H1 (cell line): Measurements from ENCODE around the gene MACROD1. TPM values are rescaled to one million over a fixed set of nuclear protein-coding genes. Genes with fewer than 3 reads are reported as not detected.

ENCODE experiments used
- CTCF ChIA-PET: fragments of 300-600 bp; sonication (Branson Sonifier 250); formaldehyde crosslinking; loops from one replicate; lab custom pipeline; 2021; ENCODE audit not compliant: partially characterized antibody; lab: Charles Lee
- POLR2A ChIA-PET: fragments of 300-600 bp; sonication (Branson Sonifier 250); formaldehyde crosslinking; loops from one replicate; lab custom pipeline; 2021; ENCODE audit warnings: inconsistent platforms; ENCODE audit not compliant: partially characterized antibody; lab: Charles Lee
- DNase-seq, 2 experiments: peaks; one replicate each; pipeline versions ENCODE4 v3.0.0 to v3.0.0-alpha.2; 2010 to 2022; ENCODE audit warnings: low spot score in 2 of 2, low read depth in 1 of 2, mixed read lengths in 1 of 2
- FAIRE-seq: peaks from 2 replicates; lab custom pipeline; 2011; peaks lifted over from hg19 to GRCh38; lab: Jason Lieb, UNC
- H2AFZ ChIP-seq: 2 replicates; pipeline ENCODE4 v1.8.1; 2012; ENCODE audit warnings: low read length, inconsistent platforms
- H2AK5ac ChIP-seq: 2 replicates; pipeline ENCODE4 v1.6.1; 2013; ENCODE audit warnings: low read depth, low read length
- H2BK120ac ChIP-seq: replicated peaks from 2 replicates; pipeline ENCODE3; 2013; ENCODE audit warnings: low read depth, low read length, inconsistent platforms
- H2BK12ac ChIP-seq: 2 replicates; pipeline ENCODE4 v1.6.1; 2013; ENCODE audit warnings: low read depth, low read length
- H2BK15ac ChIP-seq: 2 replicates; pipeline ENCODE4 v1.6.1; 2013; ENCODE audit warnings: low read length
- H2BK20ac ChIP-seq: 2 replicates; pipeline ENCODE4 v1.6.1; 2013; ENCODE audit warnings: low read length
- H2BK5ac ChIP-seq: 2 replicates; pipeline ENCODE4 v1.6.1; 2013; ENCODE audit warnings: low read depth, low read length
- H3K14ac ChIP-seq: 2 replicates; pipeline ENCODE4 v1.6.1; 2013; ENCODE audit warnings: inconsistent platforms; ENCODE audit not compliant: insufficient read length
- H3K18ac ChIP-seq: 2 replicates; pipeline ENCODE4 v1.6.1; 2013; ENCODE audit warnings: low read length; ENCODE audit errors: extremely low read depth
- H3K23ac ChIP-seq: 2 replicates; pipeline ENCODE4 v1.6.1; 2013; ENCODE audit warnings: inconsistent platforms; ENCODE audit not compliant: insufficient read length
- H3K23me2 ChIP-seq: 2 replicates; pipeline ENCODE4 v1.6.1; 2013; ENCODE audit warnings: low read depth, low read length
- H3K27ac ChIP-seq: 2 replicates; pipeline ENCODE4 v1.6.1; 2011; ENCODE audit warnings: low read depth, low read length, inconsistent platforms
- H3K27me3 ChIP-seq, 4 experiments: replicated peaks in 1 of 4; 1 replicate in 1 of 4; 2 replicates in 3 of 4; pipeline versions ENCODE4 v1.6.1 to v1.8.1; 2011 to 2013; ENCODE audit warnings: low read length in 3 of 4, mild to moderate bottlenecking in 3 of 4, inconsistent platforms in 2 of 4, mixed read lengths in 2 of 4, moderate library complexity in 1 of 4; ENCODE audit not compliant: control insufficient read depth in 3 of 4, insufficient read depth in 3 of 4; ENCODE audit errors: extremely low read depth in 1 of 4
- H3K36me3 ChIP-seq, 4 experiments: 2 replicates each; pipeline versions ENCODE4 v1.6.1 to v1.8.1; 2011 to 2013; ENCODE audit warnings: mild to moderate bottlenecking in 4 of 4, low read length in 3 of 4, moderate library complexity in 2 of 4, control low read depth in 1 of 4, inconsistent platforms in 1 of 4; ENCODE audit not compliant: insufficient read depth in 4 of 4, control insufficient read depth in 2 of 4
- H3K4ac ChIP-seq: replicated peaks from 2 replicates; pipeline ENCODE3; 2013; ENCODE audit warnings: low read length, low read depth, mixed read lengths, inconsistent platforms; ENCODE audit not compliant: insufficient read length
- H3K4me1 ChIP-seq, 4 experiments: replicated peaks in 1 of 4; 1 replicate in 1 of 4; 2 replicates in 3 of 4; pipeline versions ENCODE4 v1.6.1 to v1.8.1; 2011 to 2013; ENCODE audit warnings: low read length in 3 of 4, inconsistent platforms in 2 of 4, mixed read lengths in 1 of 4; ENCODE audit not compliant: insufficient read depth in 4 of 4, control insufficient read depth in 3 of 4
- H3K4me2 ChIP-seq, 2 experiments: 2 replicates each; pipeline versions ENCODE4 v1.6.1 to v1.8.1; 2011 to 2013; ENCODE audit warnings: low read depth in 2 of 2, low read length in 2 of 2, control low read depth in 1 of 2, inconsistent platforms in 1 of 2, mild to moderate bottlenecking in 1 of 2; ENCODE audit not compliant: insufficient read depth in 1 of 2
- H3K4me3 ChIP-seq, 4 experiments: fragments of 200-600, 300-600 bp in 1 of 4; sonication (generic), shearing (Covaris generic), sonication (Bioruptor Twin) in 1 of 4; 2 replicates each; pipeline versions ENCODE4 v1.5.1 to v1.8.1; 2011 to 2016; ENCODE audit warnings: low read length in 4 of 4, low read depth in 3 of 4, control low read depth in 2 of 4, inconsistent platforms in 2 of 4, mild to moderate bottlenecking in 2 of 4, mixed read lengths in 1 of 4, moderate library complexity in 1 of 4; ENCODE audit not compliant: insufficient read depth in 2 of 4; ENCODE audit errors: extremely low read depth in 1 of 4
- H3K56ac ChIP-seq: replicated peaks from 2 replicates; pipeline ENCODE3; 2013; ENCODE audit warnings: low read depth, mild to moderate bottlenecking, mixed read lengths, low read length, inconsistent platforms; ENCODE audit not compliant: insufficient read length
- H3K79me1 ChIP-seq: 2 replicates; pipeline ENCODE4 v1.6.1; 2013; ENCODE audit warnings: low read depth, low read length, control low read depth
- H3K79me2 ChIP-seq, 2 experiments: 2 replicates each; pipeline versions ENCODE4 v1.6.1 to v1.8.1; 2012 to 2013; ENCODE audit warnings: low read length in 2 of 2, mild to moderate bottlenecking in 2 of 2, inconsistent platforms in 1 of 2; ENCODE audit not compliant: insufficient read depth in 2 of 2, control insufficient read depth in 1 of 2
- H3K9ac ChIP-seq, 4 experiments: replicated peaks in 1 of 4; 1 replicate in 1 of 4; 2 replicates in 3 of 4; pipeline versions ENCODE4 v1.6.1 to v1.8.1; 2011 to 2013; ENCODE audit warnings: low read depth in 3 of 4, low read length in 3 of 4, control low read depth in 2 of 4, mild to moderate bottlenecking in 2 of 4, moderate library complexity in 2 of 4, inconsistent platforms in 1 of 4; ENCODE audit errors: extremely low read depth in 1 of 4
- H3K9me3 ChIP-seq, 2 experiments: 2 replicates each; pipeline versions ENCODE4 v1.6.1 to v1.8.1; 2012 to 2013; ENCODE audit warnings: mild to moderate bottlenecking in 2 of 2, moderate library complexity in 2 of 2, control low read depth in 1 of 2, inconsistent platforms in 1 of 2, low read depth in 1 of 2, low read length in 1 of 2, mixed read lengths in 1 of 2; ENCODE audit not compliant: insufficient read depth in 2 of 2
- H4K20me1 ChIP-seq, 2 experiments: replicated peaks in 1 of 2; 2 replicates each; pipeline versions ENCODE3 to v1.8.1; 2011 to 2013; ENCODE audit warnings: inconsistent platforms in 2 of 2, low read length in 2 of 2, mild to moderate bottlenecking in 1 of 2; ENCODE audit not compliant: insufficient read depth in 2 of 2, control insufficient read depth in 1 of 2
- H4K5ac ChIP-seq: 2 replicates; pipeline ENCODE4 v1.6.1; 2013; ENCODE audit warnings: low read length, low read depth, mixed read lengths, inconsistent platforms; ENCODE audit not compliant: insufficient read length
- H4K8ac ChIP-seq: 2 replicates; pipeline ENCODE4 v1.8.0; 2013; ENCODE audit warnings: mild to moderate bottlenecking, moderate library complexity, low read length, inconsistent platforms; ENCODE audit not compliant: insufficient read depth; ENCODE audit errors: extremely low read depth
- H4K91ac ChIP-seq: replicated peaks from 2 replicates; pipeline ENCODE3; 2013; ENCODE audit warnings: low read length, mixed read lengths, inconsistent platforms; ENCODE audit not compliant: insufficient read length
- BCL11A ChIP-seq, 2 experiments: IDR thresholded peaks; one replicate each; pipeline ENCODE4 v1.6.1; 2011; ENCODE audit warnings: low read depth in 2 of 2, low read length in 2 of 2, mild to moderate bottlenecking in 2 of 2
- CBX8 ChIP-seq: fragments of 300-800, 300-1000 bp; sonication (generic); IDR thresholded peaks from 2 replicates; pipeline ENCODE4 v1.7.1; 2016; ENCODE audit warnings: low read depth, low read length, borderline replicate concordance
- GTF2F1 ChIP-seq: IDR thresholded peaks from 2 replicates; pipeline ENCODE4 v1.6.1; 2012; ENCODE audit warnings: low read depth, low read length, improper control_type of control experiment, borderline replicate concordance
- HDAC6 ChIP-seq: IDR thresholded peaks from one replicate; pipeline ENCODE4 v1.7.1; 2012; ENCODE audit warnings: low read depth, mild to moderate bottlenecking, inconsistent platforms, low read length, moderate library complexity
- MAFK ChIP-seq: IDR thresholded peaks from 2 replicates; pipeline ENCODE4 v1.6.1; 2012; ENCODE audit warnings: low read depth, mild to moderate bottlenecking, improper control_type of control experiment, low read length
- MAX ChIP-seq: IDR thresholded peaks from 2 replicates; pipeline ENCODE4 v1.6.1; 2012; ENCODE audit warnings: inconsistent platforms
- NANOG ChIP-seq: IDR thresholded peaks from 2 replicates; pipeline ENCODE4 v1.6.1; 2011; ENCODE audit warnings: low read length, low read depth, mild to moderate bottlenecking, inconsistent platforms; ENCODE audit not compliant: insufficient read depth, poor library complexity, severe bottlenecking
- PHF8 ChIP-seq: fragments of 200-600 bp; sonication (generic); conservative IDR thresholded peaks from 2 replicates; pipeline ENCODE4 v1.7.1; 2012; ENCODE audit warnings: low read depth, mild to moderate bottlenecking, inconsistent platforms, low read length, moderate library complexity
- RAD21 ChIP-seq, 2 experiments: IDR thresholded peaks in 1 of 2; conservative IDR thresholded peaks in 1 of 2; 2 replicates each; pipeline ENCODE4 v1.6.1; 2011; ENCODE audit warnings: low read depth in 2 of 2, low read length in 2 of 2, improper control_type of control experiment in 1 of 2, inconsistent platforms in 1 of 2, mild to moderate bottlenecking in 1 of 2, moderate library complexity in 1 of 2
- SRF ChIP-seq: IDR thresholded peaks from 2 replicates; pipeline ENCODE4 v1.6.1; 2011; ENCODE audit warnings: mild to moderate bottlenecking, low read depth, low read length, moderate library complexity
- TAF1 ChIP-seq: IDR thresholded peaks from 2 replicates; pipeline ENCODE4 v1.6.1; 2011; ENCODE audit warnings: mild to moderate bottlenecking, low read depth, low read length
- TCF12 ChIP-seq: IDR thresholded peaks from 2 replicates; pipeline ENCODE4 v1.6.1; 2011; ENCODE audit warnings: low read depth, mild to moderate bottlenecking, low read length
- WGBS, 2 experiments: shearing (Covaris generic) in 1 of 2; methylation state at CpG; one replicate each; pipeline versions ENCODE4 v1.1.6 to v1.1.7; 2013 to 2015; ENCODE audit warnings: low lambda C conversion rate in 2 of 2, mixed read lengths in 2 of 2, inconsistent platforms in 1 of 2, low coverage in 1 of 2, missing lambda C conversion rate in 1 of 2; ENCODE audit not compliant: insufficient replicate concordance in 2 of 2, insufficient coverage in 1 of 2, insufficient read length in 1 of 2; ENCODE audit errors: extremely low coverage in 1 of 2, missing lambda C conversion rate in 1 of 2; 5-methylcytosine and 5-hydroxymethylcytosine counted together
- polyA plus RNA-seq, 7 experiments: library from polyadenylated mRNA; depleted of rRNA in 3 of 7; stranded (reverse) in 5 of 7; unstranded in 2 of 7; fragments of >200 nt in 5 of 7; fragments of 200-250 nt in 2 of 7; gene quantifications; 1 replicate in 5 of 7; 2 replicates in 1 of 7; 4 replicates in 1 of 7; pipeline versions ENCODE4 v1.2.1 to v1.2.3, GENCODE V29; 2011 to 2013; ENCODE audit warnings: missing spikeins in 2 of 7, mixed read lengths in 2 of 7
- total RNA-seq: library from RNA; stranded (reverse); fragmentation: NEBNext Ultra II Directional; extraction: Animal tissue kit (Norgen Biotek cat#: 25700); gene quantifications from 2 replicates; pipeline ENCODE4 v1.2.1, GENCODE V29; 2021

The MACROD1 gene
- total and polyA plus RNA-seq, 2 of the 8 experiments (the other 6 are each of a cell fraction or from before 2014, with no cell fraction given): 19.5 to 34.1 TPM

GRCh38 chr11:64011371-64011770 lies 154.5 kb downstream of the MACROD1 start:
- Histone ChIP-seq H4K5ac (no peak overlapping the region), H3K27me3 (peaks cover 19 to 88% (median 66%) of the 10 kb centered on the region in 4 experiments), H2BK15ac (no peak overlapping the region), H3K27ac (no peak overlapping the region), H3K56ac (no peak overlapping the region), H4K8ac (no peak overlapping the region; the same call in 1 of the 2 replicates), H2BK120ac (no peak overlapping the region), H2AK5ac (0 out of 2 replicates have a peak overlapping the region, but pooled peaks have one; percentile 24), H3K4ac (no peak overlapping the region), H3K4me2 (no peak overlapping the region), H3K36me3 (no peaks in the 10 kb centered on the region), H3K79me1 (no peaks in the 10 kb centered on the region; the same call in 1 of the 2 replicates), H3K23ac (no peak overlapping the region), H2BK5ac (no peak overlapping the region), H2AFZ (no peak overlapping the region), H2BK12ac (no peak overlapping the region), H3K79me2 (no peaks in the 10 kb centered on the region), H4K20me1 (peaks cover 1 to 5% of the 10 kb centered on the region in 2 experiments), H4K91ac (no peak overlapping the region), H3K4me3 (no peak overlapping the region), H3K9me3 (peaks cover 0 to 6% of the 10 kb centered on the region in 2 experiments; a peak in 1 of 4 replicates), H3K18ac (no peak overlapping the region), H3K4me1 (peaks cover 0 to 15% (median 8%) of the 10 kb centered on the region in 4 experiments; a peak in 5 of 7 replicates), H3K14ac (no peak overlapping the region), H3K9ac (no peak overlapping the region), H2BK20ac (no peak overlapping the region), H3K23me2 (peaks cover 21% of the 10 kb centered on the region; the same call in 1 of the 2 replicates)
- no peak for DNase-seq
- ChIA-PET POLR2A (interaction anchor here (0.7 to 1.8 kb wide), 2 partner anchors 11 to 619 kb away, joined by 3 to 8 read pairs; no protein-coding TSS in a partner anchor), CTCF (no interaction called here)
- 95% methylated on average over 8 of the region's 8 CpGs; no CpG with 5 or more reads in 1 of the 2 experiments for WGBS, 2 experiments
- no peak for FAIRE-seq
- no peak for TF ChIP-seq GTF2F1
- TF ChIP-seq BCL11A (IDR thresholded peaks at IDR 0.05; ENCODE audit: low read depth in 2 of 2, low read length in 2 of 2): no peak
- TF ChIP-seq PHF8: no peak
- TF ChIP-seq HDAC6: no peak
- TF ChIP-seq NANOG: no peak
- no peak for TF ChIP-seq TAF1
- no peak for TF ChIP-seq CBX8
- TF ChIP-seq MAX: no peak
- TF ChIP-seq RAD21 (IDR thresholded peaks at IDR 0.05 in 1 of 2, conservative IDR thresholded peaks at IDR 0.05 in 1 of 2; ENCODE audit: low read depth in 2 of 2, low read length in 2 of 2): no peak
- no peak for TF ChIP-seq SRF
- no peak for TF ChIP-seq TCF12
- TF ChIP-seq MAFK: no peak
